ENCODE results near the gene TNFRSF12A. TPM values are rescaled to one million over a fixed set of nuclear protein-coding genes. Genes with fewer than 3 reads are reported as not detected.

The TNFRSF12A gene
- total and polyA plus RNA-seq, 7 donors = 69.5 to 889 (median 164) TPM

DNA sequence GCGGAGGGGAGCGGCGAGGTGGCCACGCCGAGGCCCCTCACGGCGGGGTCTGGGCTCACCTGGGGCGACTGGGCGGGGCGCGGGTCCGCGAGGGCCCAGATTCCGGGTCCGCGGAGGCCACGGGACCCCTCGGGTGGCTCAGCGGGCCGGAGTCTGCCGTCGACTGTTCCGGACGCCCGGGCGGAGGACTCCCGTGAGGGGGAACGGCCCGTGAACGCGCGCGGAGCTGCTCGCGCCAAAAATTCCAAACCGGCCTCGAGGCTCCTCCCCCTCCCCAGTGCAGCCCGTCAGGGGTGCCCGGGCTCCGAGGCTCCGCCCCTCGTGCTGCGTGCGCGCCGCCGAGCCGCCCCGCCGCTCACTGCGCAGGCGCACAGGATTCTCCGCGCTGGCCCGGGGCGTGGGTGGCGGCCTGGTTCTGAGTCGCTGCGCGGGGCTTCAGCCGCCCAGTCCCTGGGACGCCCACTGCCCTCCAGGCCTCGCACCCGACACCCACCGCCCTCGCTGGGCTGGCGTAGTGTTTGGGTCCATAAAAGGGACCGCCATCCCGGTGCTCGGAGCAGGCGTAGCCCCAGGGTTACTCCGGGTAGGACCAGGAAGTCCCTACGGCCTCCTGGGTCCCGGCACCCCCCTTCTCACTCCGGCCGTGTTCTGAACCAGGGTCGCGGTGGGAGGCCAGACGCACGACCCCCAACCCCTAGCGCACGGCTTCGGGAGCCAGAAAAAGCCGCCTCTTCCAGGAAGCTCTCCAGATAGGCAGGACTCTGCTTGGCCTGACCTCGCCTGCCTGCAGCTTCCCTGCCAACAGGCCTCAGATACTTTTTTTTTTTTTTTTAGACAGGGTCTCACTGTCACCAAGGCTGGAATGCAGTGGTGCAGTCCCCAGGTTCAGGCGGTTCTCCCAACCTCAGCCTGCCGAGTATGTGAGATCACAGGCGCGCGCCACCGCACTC lies 39.7 kb upstream of the TNFRSF12A start, which contains the start of gene PKMYT1:
Gene PKMYT1 (minus strand): TSS at position 220 of the 950 bp plus-strand sequence. CDS start 789 bp downstream, outside the sequence.
- intact Hi-C loops (cut with DNase I) = no loop called here

DNA sequence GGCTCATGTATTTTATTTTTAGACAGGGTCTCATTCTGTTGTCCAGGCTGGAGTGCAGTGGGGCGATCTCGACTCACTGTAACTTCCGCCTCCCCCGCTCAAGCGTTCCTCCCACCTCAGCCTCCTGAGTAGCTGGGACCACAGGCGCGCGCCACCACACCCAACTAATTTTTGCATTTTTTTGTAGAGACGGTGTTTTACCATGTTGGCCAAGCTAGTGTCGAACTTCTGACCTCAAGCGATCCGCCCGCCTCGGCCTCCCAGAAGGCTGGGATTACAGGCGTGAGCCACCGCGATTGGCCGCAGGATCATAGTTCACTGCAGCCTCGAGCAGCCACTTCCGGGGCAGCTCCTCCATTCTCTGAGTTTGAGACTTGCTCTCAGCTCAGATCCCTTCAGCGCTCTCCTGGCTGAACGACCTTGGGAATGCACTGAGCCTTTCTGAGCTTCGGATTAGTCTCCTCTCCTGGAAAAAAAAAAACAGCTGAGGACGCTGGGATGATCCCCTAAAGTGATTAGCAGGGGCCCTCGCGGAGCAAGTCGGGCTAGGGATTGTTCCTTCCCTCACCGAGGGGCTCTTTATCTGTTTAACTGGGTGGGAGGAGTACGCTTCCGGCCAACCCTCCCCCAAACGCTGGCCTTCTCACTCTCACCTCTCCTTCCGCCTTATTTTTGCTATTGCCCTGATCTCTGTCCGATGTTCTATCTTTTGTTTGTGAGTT lies 38.8 kb upstream of the TNFRSF12A start:
- H3K4me1 ChIP-seq = peaks cover 25% of the 10 kb centered on the region
- H3K27ac ChIP-seq = no peak overlapping the region
- WGBS, 3 donors = 57 to 61% (median 60%) methylated on average over 31 to 33 of the region's 33 CpGs
- H3K36me3 ChIP-seq (ENCODE audit: insufficient read depth in 1 of 2, low read depth in 1 of 2) = no peaks in the 10 kb centered on the region
- DNase-seq (no peak), ATAC-seq (no peak)
- peaks cover 0 to 6% (median 2%) of the 10 kb centered on the region in 3 donors for H3K27me3 ChIP-seq (ENCODE audit: insufficient read depth in 3 of 3, low read length in 2 of 3)
- no peaks in the 10 kb centered on the region for H3K9me3 ChIP-seq
- TF ChIP-seq, protein P1, sequence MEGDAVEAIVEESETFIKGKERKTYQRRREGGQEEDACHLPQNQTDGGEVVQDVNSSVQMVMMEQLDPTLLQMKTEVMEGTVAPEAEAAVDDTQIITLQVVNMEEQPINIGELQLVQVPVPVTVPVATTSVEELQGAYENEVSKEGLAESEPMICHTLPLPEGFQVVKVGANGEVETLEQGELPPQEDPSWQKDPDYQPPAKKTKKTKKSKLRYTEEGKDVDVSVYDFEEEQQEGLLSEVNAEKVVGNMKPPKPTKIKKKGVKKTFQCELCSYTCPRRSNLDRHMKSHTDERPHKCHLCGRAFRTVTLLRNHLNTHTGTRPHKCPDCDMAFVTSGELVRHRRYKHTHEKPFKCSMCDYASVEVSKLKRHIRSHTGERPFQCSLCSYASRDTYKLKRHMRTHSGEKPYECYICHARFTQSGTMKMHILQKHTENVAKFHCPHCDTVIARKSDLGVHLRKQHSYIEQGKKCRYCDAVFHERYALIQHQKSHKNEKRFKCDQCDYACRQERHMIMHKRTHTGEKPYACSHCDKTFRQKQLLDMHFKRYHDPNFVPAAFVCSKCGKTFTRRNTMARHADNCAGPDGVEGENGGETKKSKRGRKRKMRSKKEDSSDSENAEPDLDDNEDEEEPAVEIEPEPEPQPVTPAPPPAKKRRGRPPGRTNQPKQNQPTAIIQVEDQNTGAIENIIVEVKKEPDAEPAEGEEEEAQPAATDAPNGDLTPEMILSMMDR (IDR thresholded peaks at IDR 0.05) = no peak
- intact Hi-C loops (cut with DNase I) = no loop called here
- peak overlapping the region; percentile 89 for H3K4me3 ChIP-seq

More for the DNA sequence above, 39.7 kb upstream of the TNFRSF12A start, which contains the start of gene PKMYT1:
- Histone ChIP-seq H3K4me1 (peaks cover 16% of the 10 kb centered on the region), H3K9me3 (no peaks in the 10 kb centered on the region), H3K36me3 (ENCODE audit: insufficient read depth in 1 of 2, low read depth in 1 of 2) (no peaks in the 10 kb centered on the region), H3K4me3 (peak within 1 kb of the TSS; percentile 89), H3K27ac (peak within 1 kb of the TSS; percentile 88), H3K27me3 (ENCODE audit: insufficient read depth in 3 of 3, low read length in 2 of 3) (peaks cover 0 to 6% (median 2%) of the 10 kb centered on the region in 3 donors)
- 6 to 10% (median 9%) methylated on average over 56 to 91 of the region's 91 CpGs for WGBS, 3 donors
- TF ChIP-seq, protein P1 (IDR thresholded peaks at IDR 0.05) = no peak
- DNase-seq (peak; percentile 93 to 96), ATAC-seq (peak; percentile 93 to 96 (median 95))

DNA sequence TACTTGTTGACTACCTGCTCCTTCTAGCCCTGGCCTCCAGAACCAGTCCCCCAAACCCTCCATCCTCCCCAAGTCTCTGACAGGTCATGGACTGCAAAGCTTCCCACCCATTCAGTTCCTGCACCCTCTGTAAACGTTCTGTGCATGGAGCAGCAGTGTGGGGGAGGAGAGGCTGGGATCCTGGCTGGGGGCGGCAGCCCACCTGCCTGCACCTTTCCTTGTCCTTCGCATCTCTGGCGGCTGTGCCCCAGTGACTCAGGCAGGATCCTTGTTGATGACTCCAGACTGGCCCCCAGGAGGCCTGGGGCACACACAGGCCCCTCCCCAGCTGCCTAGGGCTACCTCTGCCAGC lies 38.3 kb upstream of the TNFRSF12A start:
- ATAC-seq = no peak
- H3K27me3 ChIP-seq (ENCODE audit: insufficient read depth in 3 of 3, low read length in 2 of 3) = peaks cover 0 to 6% (median 0%) of the 10 kb centered on the region in 3 donors
- H3K4me1 ChIP-seq = peaks cover 28% of the 10 kb centered on the region
- no peak overlapping the region for H3K27ac ChIP-seq
- no peak for DNase-seq
- H3K36me3 ChIP-seq (ENCODE audit: insufficient read depth in 1 of 2, low read depth in 1 of 2) = no peaks in the 10 kb centered on the region
- WGBS, 3 donors = 78 to 79% (median 78%) methylated on average over 4 of the region's 4 CpGs
- TF ChIP-seq, protein P1 (IDR thresholded peaks at IDR 0.05) = no peak
- intact Hi-C loops (cut with DNase I) = no loop called here
- no peaks in the 10 kb centered on the region for H3K9me3 ChIP-seq
- no peak overlapping the region for H3K4me3 ChIP-seq

DNA sequence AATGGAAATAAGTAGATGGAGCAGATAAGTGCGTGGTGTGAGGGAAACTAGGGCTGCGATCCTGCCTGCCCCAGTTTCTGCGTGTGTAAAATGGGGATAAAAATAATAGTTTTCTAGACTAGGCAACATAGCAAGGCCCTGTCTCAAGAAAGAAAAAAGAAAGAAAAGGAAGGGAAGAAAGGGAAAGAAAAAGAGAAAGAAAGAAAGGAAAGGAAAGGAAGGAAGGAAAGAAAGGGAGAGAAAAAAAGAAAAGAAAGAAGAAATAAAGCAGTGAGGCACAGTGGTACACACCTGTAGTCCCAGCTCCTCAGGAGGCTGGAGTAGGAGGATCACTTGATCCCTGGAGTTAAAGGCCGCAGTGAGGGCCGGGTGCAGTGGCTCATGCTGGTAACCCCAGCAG lies 37.8 kb upstream of the TNFRSF12A start:
- H3K4me1 ChIP-seq = peaks cover 28% of the 10 kb centered on the region
- intact Hi-C loops (cut with DNase I) = no loop called here
- H3K27me3 ChIP-seq (ENCODE audit: insufficient read depth in 3 of 3, low read length in 2 of 3) = peaks cover 0 to 6% (median 0%) of the 10 kb centered on the region in 3 donors

More for the DNA sequence above, 37.8 kb upstream of the TNFRSF12A start:
- WGBS, 3 donors = 85 to 89% (median 88%) methylated on average over 5 of the region's 5 CpGs
- Histone ChIP-seq H3K9me3 (no peaks in the 10 kb centered on the region), H3K27ac (no peak overlapping the region), H3K36me3 (ENCODE audit: insufficient read depth in 1 of 2, low read depth in 1 of 2) (no peaks in the 10 kb centered on the region), H3K4me3 (no peak overlapping the region)
- no peak for DNase-seq
- TF ChIP-seq, protein P1 (IDR thresholded peaks at IDR 0.05) = no peak
- ATAC-seq = no peak

All from psoas muscle (tissue), 8 donors.